GM18519 (cell line): ENCODE data around the gene LYAR.

Experiments used
- ATAC-seq: cut with Tn5 transposase; IDR thresholded peaks from one replicate; pipeline ENCODE4 v1.9.1; 2021; ENCODE audit warnings: mild to moderate bottlenecking, moderate library complexity; ENCODE audit not compliant: unreplicated experiment, low FRiP score

Gene LYAR

DNA sequence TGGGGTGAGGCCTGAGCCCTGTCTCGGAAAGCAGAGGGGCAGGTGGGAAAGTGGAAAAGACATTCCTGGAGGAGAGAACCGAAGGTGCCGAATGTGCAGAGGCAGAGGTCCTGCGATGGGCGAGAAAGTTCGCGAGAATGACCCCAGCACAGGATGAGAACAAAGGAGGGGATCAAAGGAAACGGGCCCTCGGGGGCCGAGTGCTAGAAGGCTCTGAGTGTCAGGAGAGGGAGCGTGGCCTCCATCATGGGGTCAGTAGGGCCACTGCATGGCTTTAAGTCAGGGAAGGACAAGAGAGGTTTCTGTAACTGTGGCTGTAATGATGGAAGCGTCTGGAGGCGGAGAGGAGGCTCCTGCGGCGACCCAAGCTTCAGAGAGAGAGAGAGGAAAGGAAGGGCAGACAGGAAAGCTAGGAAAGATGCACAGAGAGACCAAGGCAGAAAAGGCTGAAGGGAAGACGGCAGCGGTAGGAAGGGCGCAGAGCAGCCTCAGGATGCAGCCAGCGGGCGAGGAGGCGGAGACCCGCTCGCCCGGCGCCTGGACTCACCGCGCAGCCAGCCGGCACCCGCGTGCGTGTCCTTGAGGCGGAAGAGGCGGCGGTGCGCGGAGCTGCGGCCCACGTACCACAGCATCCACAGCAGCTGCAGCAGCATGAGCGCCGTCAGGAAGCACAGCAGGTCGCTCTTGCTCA, 63.9 kb downstream of the LYAR start:
- no peak for ATAC-seq
